H1 (cell line): ENCODE data around the gene ULBP3. TPM values are rescaled to one million over a fixed set of nuclear protein-coding genes. Genes with fewer than 3 reads are reported as not detected.

ENCODE experiments used
- TBP ChIP-seq: IDR thresholded peaks from 2 replicates; pipeline ENCODE4 v1.6.1; 2011; ENCODE audit warnings: low read depth, low read length, improper control_type of control experiment
- TEAD4 ChIP-seq: IDR thresholded peaks from 2 replicates; pipeline ENCODE4 v1.6.1; 2012; ENCODE audit warnings: low read depth, low read length, inconsistent platforms, mixed read lengths
- polyA plus RNA-seq, 7 experiments: library from polyadenylated mRNA; depleted of rRNA in 3 of 7; stranded (reverse) in 5 of 7; unstranded in 2 of 7; fragments of >200 nt in 5 of 7; fragments of 200-250 nt in 2 of 7; gene quantifications; 1 replicate in 5 of 7; 2 replicates in 1 of 7; 4 replicates in 1 of 7; pipeline versions ENCODE4 v1.2.1 to v1.2.3, GENCODE V29; 2011 to 2013; ENCODE audit warnings: missing spikeins in 2 of 7, mixed read lengths in 2 of 7
- total RNA-seq: library from RNA; stranded (reverse); fragmentation: NEBNext Ultra II Directional; extraction: Animal tissue kit (Norgen Biotek cat#: 25700); gene quantifications from 2 replicates; pipeline ENCODE4 v1.2.1, GENCODE V29; 2021

ULBP3 gene
- total and polyA plus RNA-seq, 2 of the 8 experiments (the other 6 are each of a cell fraction or from before 2014, with no cell fraction given), result 1.9 to 4.2 TPM

GRCh38 chr6:150088481-150089154, 19.7 kb upstream of the ULBP3 start (continued):
- no peak for TF ChIP-seq TEAD4
- no peak for TF ChIP-seq TBP
